IMR-90 (cell line): ENCODE data around the gene CBFA2T3. TPM values are rescaled to one million over a fixed set of nuclear protein-coding genes. Genes with fewer than 3 reads are reported as not detected.
A peak's percentile ranks its signal among the peaks of the same experiment; 100 is the strongest.

ENCODE experiments used
- ATAC-seq: fragments of 200-7000 bp; cut with Tn5 transposase; 2 replicates; pipeline ENCODE4 v1.9.1; 2020; ENCODE audit warnings: low read depth, mild to moderate bottlenecking, moderate library complexity
- BruUV-seq: library from RNA; stranded (reverse); fragments of 400-500 nt; replicated peaks from 2 replicates; lab custom pipeline; 2021; lab: Mats Ljungman, UMichigan
- CTCF ChIA-PET: fragments of 300-600 bp; formaldehyde crosslinking; extraction: SDS; loops from one replicate; lab custom pipeline; 2021; ENCODE audit warnings: antibody characterized with exemption; lab: Yijun Ruan, JAX
- POLR2A ChIA-PET: fragments of 300-600 bp; sonication (Branson Sonifier 250); formaldehyde crosslinking; loops from one replicate; lab custom pipeline; 2022; ENCODE audit warnings: antibody characterized with exemption; ENCODE audit not compliant: unreplicated experiment; lab: Charles Lee
- DNase-seq: peaks from one replicate; pipeline ENCODE4 v3.0.0; 2013
- H2AFZ ChIP-seq: replicated peaks from 2 replicates; pipeline ENCODE3; 2013; ENCODE audit warnings: low read length, mild to moderate bottlenecking; ENCODE audit not compliant: poor library complexity
- H2AK5ac ChIP-seq: 2 replicates; pipeline ENCODE4 v1.6.1; 2013; ENCODE audit warnings: low read depth, low read length, inconsistent platforms
- H2AK9ac ChIP-seq: replicated peaks from 2 replicates; pipeline ENCODE3; 2013; ENCODE audit warnings: mild to moderate bottlenecking, low read depth, low read length, moderate library complexity; ENCODE audit not compliant: poor library complexity
- H2BK120ac ChIP-seq: 2 replicates; pipeline ENCODE4 v1.6.1; 2013; ENCODE audit warnings: low read depth, low read length, inconsistent platforms
- H2BK15ac ChIP-seq: 3 replicates; pipeline ENCODE4 v1.6.1; 2013; ENCODE audit warnings: low read depth, low read length, inconsistent platforms
- H2BK20ac ChIP-seq: 2 replicates; pipeline ENCODE4 v1.6.1; 2013; ENCODE audit warnings: low read depth, mild to moderate bottlenecking, inconsistent platforms, low read length, moderate library complexity
- H2BK5ac ChIP-seq: 2 replicates; pipeline ENCODE4 v1.6.1; 2013; ENCODE audit warnings: mild to moderate bottlenecking, low read depth, low read length, inconsistent platforms; ENCODE audit not compliant: poor library complexity, severe bottlenecking
- H3K14ac ChIP-seq: replicated peaks from 2 replicates; pipeline ENCODE4 v1.6.1; 2013; ENCODE audit warnings: low read depth, low read length, inconsistent platforms
- H3K18ac ChIP-seq: 2 replicates; pipeline ENCODE4 v1.6.1; 2013; ENCODE audit warnings: low read depth, low read length, control low read depth
- H3K23ac ChIP-seq: 2 replicates; pipeline ENCODE4 v1.6.1; 2013; ENCODE audit warnings: low read depth, low read length, inconsistent platforms
- H3K27ac ChIP-seq: 2 replicates; pipeline ENCODE4 v1.5.1; 2013; ENCODE audit warnings: mild to moderate bottlenecking, control low read depth, low read length; ENCODE audit not compliant: insufficient read depth
- H3K27me3 ChIP-seq: 2 replicates; pipeline ENCODE4 v1.6.1; 2013; ENCODE audit warnings: low read length; ENCODE audit not compliant: control insufficient read depth, insufficient read depth
- H3K36me3 ChIP-seq: 2 replicates; pipeline ENCODE4 v1.6.1; 2013; ENCODE audit warnings: low read length, mixed read lengths; ENCODE audit not compliant: control insufficient read depth, insufficient read depth
- H3K4ac ChIP-seq: 2 replicates; pipeline ENCODE4 v1.6.1; 2013; ENCODE audit warnings: low read depth, low read length, inconsistent platforms
- H3K4me1 ChIP-seq: 2 replicates; pipeline ENCODE4 v1.6.1; 2013; ENCODE audit warnings: low read length, mixed read lengths; ENCODE audit not compliant: control insufficient read depth, insufficient read depth
- H3K4me2 ChIP-seq: 2 replicates; pipeline ENCODE4 v1.6.1; 2013; ENCODE audit warnings: low read depth, mild to moderate bottlenecking, control low read depth, low read length, moderate library complexity
- H3K4me3 ChIP-seq: 2 replicates; pipeline ENCODE4 v1.5.1; 2013; ENCODE audit warnings: low read depth, mild to moderate bottlenecking, control low read depth, low read length, moderate library complexity; ENCODE audit not compliant: insufficient read depth
- H3K56ac ChIP-seq: 2 replicates; pipeline ENCODE4 v1.6.1; 2013; ENCODE audit warnings: low read length, inconsistent platforms; ENCODE audit not compliant: insufficient read depth; ENCODE audit errors: extremely low read depth
- H3K79me1 ChIP-seq, 2 experiments: 2 replicates each; pipeline ENCODE4 v1.6.1; 2013; ENCODE audit warnings: low read length in 2 of 2, inconsistent platforms in 1 of 2, low read depth in 1 of 2
- H3K9ac ChIP-seq: 2 replicates; pipeline ENCODE4 v1.6.1; 2013; ENCODE audit warnings: low read depth, low read length, control low read depth
- H3K9me1 ChIP-seq: 2 replicates; pipeline ENCODE4 v1.6.1; 2013; ENCODE audit warnings: low read length, inconsistent platforms; ENCODE audit not compliant: insufficient read depth
- H3K9me3 ChIP-seq: 2 replicates; pipeline ENCODE4 v1.6.1; 2013; ENCODE audit warnings: low read length; ENCODE audit not compliant: control insufficient read depth, insufficient read depth
- H4K20me1 ChIP-seq: 2 replicates; pipeline ENCODE4 v1.6.1; 2013; ENCODE audit warnings: low read length, inconsistent platforms; ENCODE audit not compliant: insufficient read depth
- H4K5ac ChIP-seq: 2 replicates; pipeline ENCODE4 v1.6.1; 2013; ENCODE audit warnings: mild to moderate bottlenecking, low read depth, low read length, control low read depth
- H4K8ac ChIP-seq, 2 experiments: 2 replicates each; pipeline ENCODE4 v1.6.1; 2013; ENCODE audit warnings: low read depth in 2 of 2, low read length in 2 of 2, control low read depth in 1 of 2, inconsistent platforms in 1 of 2
- H4K91ac ChIP-seq: 2 replicates; pipeline ENCODE4 v1.6.1; 2013; ENCODE audit warnings: low read depth, low read length, inconsistent platforms; ENCODE audit not compliant: insufficient read depth
- MAFK ChIP-seq: IDR thresholded peaks from 2 replicates; pipeline ENCODE4 v1.6.1; 2012; ENCODE audit warnings: low read depth, low read length, improper control_type of control experiment
- POLR2A ChIP-seq: IDR thresholded peaks from 2 replicates; pipeline ENCODE4 v1.6.1; 2012; ENCODE audit warnings: mild to moderate bottlenecking, low read depth, low read length
- RCOR1 ChIP-seq: IDR thresholded peaks from 2 replicates; pipeline ENCODE4 v1.6.1; 2012; ENCODE audit warnings: mild to moderate bottlenecking, low read length, improper control_type of control experiment; ENCODE audit not compliant: insufficient replicate concordance
- RFX5 ChIP-seq: IDR thresholded peaks from 2 replicates; pipeline ENCODE4 v1.8.0; 2012; ENCODE audit warnings: low read depth, mild to moderate bottlenecking, low read length, moderate library complexity
- WGBS, 2 experiments: methylation state at CpG; one replicate each; pipeline versions ENCODE4 v1.1.5 to v1.1.7; 2013; ENCODE audit warnings: missing lambda C conversion rate in 2 of 2; ENCODE audit not compliant: insufficient read length in 1 of 2; ENCODE audit errors: extremely low coverage in 2 of 2; 5-methylcytosine and 5-hydroxymethylcytosine counted together
- dilution Hi-C: fragments of 300-500 bp; cut with HindIII; formaldehyde crosslinking; loops from one replicate; pipeline ENCODE4 v1.14.3; 2018; ENCODE audit warnings: low sequenced_read_pairs; ENCODE audit not compliant: unreplicated experiment
- in situ Hi-C: fragments of 300-500 bp; cut with MboI; formaldehyde crosslinking; loops from 3 replicates; pipeline ENCODE4 v1.14.3; 2019; ENCODE audit warnings: low sequenced_read_pairs, inconsistent platforms, mixed read lengths
- intact Hi-C: fragments of 100-400 bp; cut with micrococcal nuclease; formaldehyde crosslinking; loops from 2 replicates; pipeline ENCODE4 v1.10.0; 2022
- polyA plus RNA-seq, 3 experiments: library from polyadenylated mRNA; depleted of rRNA; stranded (reverse); fragments of >200 nt; gene quantifications; 2 replicates each; pipeline ENCODE4 v1.2.3, GENCODE V29; 2012; ENCODE audit warnings: low replicate concordance in 1 of 3
- total RNA-seq: library from RNA; depleted of rRNA; stranded (reverse); fragments of >200 nt; gene quantifications from 2 replicates; pipeline ENCODE4 v1.2.3, GENCODE V29; 2012

CBFA2T3 gene
- total and polyA plus RNA-seq, 2 of the 4 experiments (the other 2 are of a cell fraction): not detected

GRCh38 chr16:88909431-88910210 is 67.4 kb downstream of the CBFA2T3 start:
- in situ Hi-C loops: no loop called here
- ATAC-seq: no peak

More at GRCh38 chr16:88909431-88910210, 67.4 kb downstream of the CBFA2T3 start:
- Histone ChIP-seq H3K23ac (no peak overlapping the region), H4K5ac (no peak overlapping the region), H2AFZ (peak overlapping the region; percentile 32), H3K4me2 (no peak overlapping the region), H3K56ac (no peak overlapping the region), H3K9ac (no peak overlapping the region), H3K79me1 (no peaks in the 10 kb centered on the region), H2BK5ac (no peak overlapping the region), H2BK120ac (no peak overlapping the region), H3K9me1 (no peaks in the 10 kb centered on the region), H2AK5ac (no peak overlapping the region), H3K4me1 (no peaks in the 10 kb centered on the region; the same call in 1 of the 2 replicates), H2AK9ac (no peak overlapping the region), H4K20me1 (no peaks in the 10 kb centered on the region; the same call in 1 of the 2 replicates), H3K27ac (no peak overlapping the region), H3K27me3 (peaks cover 8% of the 10 kb centered on the region; the same call in 1 of the 2 replicates), H4K8ac (no peak overlapping the region), H3K14ac (no peak overlapping the region), H3K4ac (no peak overlapping the region), H2BK20ac (no peak overlapping the region), H3K18ac (no peak overlapping the region), H3K36me3 (no peaks in the 10 kb centered on the region), H2BK15ac (no peak overlapping the region), H4K91ac (no peak overlapping the region), H3K9me3 (peaks cover 4% of the 10 kb centered on the region), H3K4me3 (no peak overlapping the region)
- no TSS peak for BruUV-seq
- WGBS, 2 experiments: 59% methylated on average over 27 of the region's 44 CpGs; no CpG with 5 or more reads in 1 of the 2 experiments
- dilution Hi-C loops: no loop called here
- TF ChIP-seq RFX5: no peak
- TF ChIP-seq POLR2A: no peak
- no peak for TF ChIP-seq MAFK
- TF ChIP-seq RCOR1: no peak
- intact Hi-C loops: no loop called here
- no peak for DNase-seq
- CTCF ChIA-PET: interaction anchor here (0.6 kb wide), 1 partner anchor 332 kb away, joined by 4 read pairs; no protein-coding TSS in a partner anchor
- POLR2A ChIA-PET: no interaction called here
